NCI-H345 treated with DMSO at 0.1 percent for 48 hours (cell line): ENCODE data around the gene SRSF3.
"Not testable (repeated sequence)": the region's sequence is repeated elsewhere in the genome, so short reads cannot be mapped to it uniquely, and the experiment has no call there.

ENCODE experiments used
- DNase-seq: peaks from one replicate; lab custom pipeline; 2025; ENCODE audit not compliant: unreplicated experiment; lab: John Stamatoyannopoulos, UW

Gene SRSF3

DNA sequence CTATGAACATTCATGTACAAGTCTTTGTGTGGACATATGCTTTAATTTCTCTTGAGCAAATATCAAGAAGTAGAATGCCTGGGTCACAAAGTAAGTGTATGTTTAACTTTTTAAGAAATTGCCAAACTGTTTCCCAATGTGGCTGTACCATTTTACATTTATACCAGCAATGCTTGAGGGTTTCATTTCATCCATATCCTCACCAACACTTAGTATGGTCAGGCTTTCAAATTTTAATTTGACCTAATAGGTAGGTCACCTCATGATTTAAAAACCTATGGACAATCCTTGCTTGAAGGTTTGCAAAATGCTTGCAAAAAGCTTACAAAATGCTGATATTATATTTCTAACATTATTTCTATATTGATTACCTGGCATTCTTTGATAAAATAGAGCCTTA is 19.5 kb upstream of the SRSF3 start:
- DNase-seq = no peak

DNA sequence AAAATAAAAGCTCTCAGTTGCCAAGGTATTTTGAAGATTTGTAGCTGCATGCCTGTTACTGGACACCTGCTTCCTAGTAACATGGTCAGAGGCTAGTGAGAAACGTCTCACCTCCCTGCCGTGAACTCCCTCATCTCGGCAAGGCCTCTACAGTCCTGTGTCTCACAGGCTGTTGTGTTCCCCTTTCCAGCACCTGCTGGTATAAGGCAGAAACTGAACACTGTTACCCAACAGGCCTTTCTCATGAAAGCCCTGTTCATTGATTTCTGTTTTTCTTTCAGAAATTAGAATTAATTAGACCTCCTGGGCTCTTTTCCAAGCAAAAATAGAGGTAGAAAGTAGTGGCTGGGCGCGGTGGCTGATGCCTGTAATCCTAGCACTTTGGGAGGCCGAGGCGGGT is 17.6 kb upstream of the SRSF3 start:
- DNase-seq = no peak

DNA sequence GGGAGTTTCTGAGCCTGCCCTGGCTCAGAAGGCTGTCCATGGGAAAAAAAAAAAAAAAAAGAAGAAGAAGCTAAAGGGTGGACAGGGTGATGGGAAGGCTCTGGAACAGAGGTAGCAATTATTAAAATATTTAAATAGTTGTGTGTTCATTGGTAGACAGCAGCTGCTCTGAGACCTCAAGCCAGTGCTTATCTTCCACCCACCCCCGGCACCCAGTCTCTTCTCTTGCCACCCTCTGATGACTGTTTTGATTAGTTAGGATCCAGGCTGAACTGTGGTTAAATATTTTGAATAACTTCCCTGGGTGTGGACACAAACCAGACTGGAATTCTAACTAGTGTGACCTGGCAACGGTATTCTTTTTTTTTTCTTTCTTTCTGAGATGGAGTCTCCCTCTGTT is 16.9 kb upstream of the SRSF3 start:
- no peak for DNase-seq

DNA sequence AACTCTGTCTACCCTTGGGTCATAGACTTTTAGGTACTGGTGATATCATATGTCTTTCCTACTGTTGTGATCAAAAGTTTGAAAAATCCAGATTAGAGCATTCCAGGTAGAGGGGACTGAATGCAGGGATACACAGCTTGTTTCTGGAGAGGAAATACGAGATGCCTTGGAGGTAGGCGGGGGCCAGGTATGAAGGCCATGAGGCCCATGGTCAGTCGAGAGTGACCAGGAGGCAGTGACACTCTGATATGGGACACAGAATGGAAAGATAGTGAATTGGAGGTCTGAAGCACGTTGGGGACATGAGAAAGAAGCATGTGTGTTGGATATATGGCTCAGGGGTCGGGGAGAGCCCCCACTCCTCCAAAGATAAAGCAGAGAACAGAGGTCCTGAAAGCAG is 16.1 kb upstream of the SRSF3 start:
- DNase-seq = no peak

DNA sequence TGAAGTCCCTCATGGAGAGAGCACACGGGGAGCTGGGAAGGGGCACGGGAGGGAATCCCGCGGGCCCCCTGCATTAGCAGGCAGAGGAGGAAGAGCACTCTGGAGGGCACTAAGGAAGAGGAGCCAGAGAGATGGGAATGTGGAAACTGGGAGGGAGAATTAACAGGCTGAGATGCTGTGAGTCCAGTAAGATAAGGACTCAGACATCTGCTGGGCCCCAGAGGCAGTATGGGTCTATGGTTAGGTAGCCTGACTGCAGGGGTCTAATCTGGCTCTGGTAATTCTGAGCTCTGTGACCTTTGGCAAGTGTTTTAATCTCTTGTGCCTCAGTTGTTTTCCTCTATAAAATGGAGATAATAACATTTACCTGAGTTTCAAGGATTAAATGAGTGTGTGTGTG is 15.7 kb upstream of the SRSF3 start:
- DNase-seq = no peak

DNA sequence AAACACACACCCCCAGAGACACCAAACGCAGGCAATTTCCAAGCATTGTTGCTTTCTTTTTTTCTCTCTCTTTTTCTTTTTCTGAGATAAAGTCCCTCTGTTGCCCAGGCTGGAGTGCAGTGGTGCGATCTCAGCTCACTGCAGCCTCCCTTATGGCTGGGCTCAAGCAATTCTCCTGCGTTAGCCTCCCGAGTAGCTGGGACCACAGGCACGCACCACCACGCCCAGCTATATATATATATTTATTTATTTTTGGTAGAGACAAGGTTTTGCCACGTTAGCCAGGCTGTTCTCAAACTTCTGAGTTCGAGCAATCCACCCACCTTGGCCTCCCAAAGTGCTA is 14.0 kb upstream of the SRSF3 start:
- DNase-seq = no peak

DNA sequence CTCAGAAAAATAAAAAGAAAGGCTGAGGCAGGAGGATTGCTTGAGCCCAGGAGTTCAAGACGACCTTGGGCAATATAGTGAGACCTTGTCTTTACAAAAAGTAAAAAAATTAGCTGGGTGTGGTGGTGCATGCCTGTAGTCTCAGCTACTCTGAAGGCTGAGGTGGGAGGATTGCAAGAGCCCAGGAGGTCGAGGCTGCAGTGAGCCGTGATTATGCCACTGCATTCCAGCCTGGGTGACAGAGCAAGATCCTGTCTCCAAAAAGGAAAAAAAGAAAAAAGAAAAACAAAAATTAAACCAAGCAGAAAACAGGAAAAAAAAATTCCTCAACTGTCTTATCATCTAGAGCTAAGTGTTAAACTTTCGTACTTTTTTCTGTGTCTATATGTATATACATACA is 12.4 kb upstream of the SRSF3 start:
- no peak for DNase-seq

DNA sequence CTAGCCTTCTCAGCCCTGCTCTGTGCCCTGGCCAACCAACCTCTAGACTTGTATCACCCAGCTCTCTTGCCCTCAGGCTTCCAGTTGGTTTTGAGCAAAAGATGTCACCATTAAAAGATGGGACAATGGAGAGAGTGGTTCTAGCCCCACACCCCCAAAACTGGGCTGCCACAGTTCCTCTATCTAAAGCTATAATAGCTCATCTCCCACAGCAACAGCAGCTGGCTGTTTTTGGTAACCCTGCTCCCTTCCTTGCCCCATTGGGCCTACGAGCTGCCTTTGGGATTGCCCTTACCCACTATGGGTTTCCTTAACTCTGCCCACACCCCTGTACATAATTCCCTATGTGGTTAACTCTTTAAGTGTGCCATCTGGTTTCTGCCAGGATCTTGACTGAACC is 7.6 kb upstream of the SRSF3 start:
- no peak for DNase-seq

DNA sequence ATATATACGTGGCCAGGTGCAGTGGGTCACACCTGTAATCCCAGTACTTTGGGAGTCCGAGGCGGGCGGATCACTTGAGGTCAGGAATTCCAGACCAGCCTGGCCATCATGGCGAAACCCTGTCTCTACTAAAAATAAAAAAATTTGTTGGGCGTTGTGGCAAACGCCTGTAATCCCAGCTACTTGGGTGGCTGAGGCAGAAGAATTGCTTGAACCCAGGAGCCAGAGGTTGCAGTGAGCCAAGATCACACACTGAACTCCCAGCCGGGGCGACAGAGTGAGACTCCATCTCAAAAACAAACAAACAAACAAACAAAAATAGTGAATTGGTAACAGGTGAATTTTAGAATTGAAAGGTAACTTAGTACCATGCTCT is 5.1 kb upstream of the SRSF3 start:
- DNase-seq = not testable (repeated sequence)

DNA sequence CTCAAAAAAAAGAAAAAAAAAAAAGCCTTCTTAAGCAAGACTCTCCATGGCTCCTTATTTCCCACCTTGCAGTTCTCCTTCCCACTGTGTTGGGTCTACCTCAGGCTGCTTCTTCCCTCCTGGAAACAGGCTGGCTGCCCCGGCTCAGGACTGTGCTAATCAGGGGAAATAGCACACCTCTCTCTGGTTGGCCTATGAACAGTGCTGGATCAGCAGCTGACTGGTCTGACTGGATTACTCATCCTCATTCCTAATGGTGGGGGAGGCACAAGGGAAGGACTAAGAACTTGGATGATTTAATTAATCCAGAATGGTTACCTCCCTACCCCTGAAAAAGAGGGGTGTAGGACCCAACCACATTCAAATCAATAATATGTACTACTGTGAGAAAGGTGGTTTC is 3.9 kb upstream of the SRSF3 start:
- DNase-seq = no peak

DNA sequence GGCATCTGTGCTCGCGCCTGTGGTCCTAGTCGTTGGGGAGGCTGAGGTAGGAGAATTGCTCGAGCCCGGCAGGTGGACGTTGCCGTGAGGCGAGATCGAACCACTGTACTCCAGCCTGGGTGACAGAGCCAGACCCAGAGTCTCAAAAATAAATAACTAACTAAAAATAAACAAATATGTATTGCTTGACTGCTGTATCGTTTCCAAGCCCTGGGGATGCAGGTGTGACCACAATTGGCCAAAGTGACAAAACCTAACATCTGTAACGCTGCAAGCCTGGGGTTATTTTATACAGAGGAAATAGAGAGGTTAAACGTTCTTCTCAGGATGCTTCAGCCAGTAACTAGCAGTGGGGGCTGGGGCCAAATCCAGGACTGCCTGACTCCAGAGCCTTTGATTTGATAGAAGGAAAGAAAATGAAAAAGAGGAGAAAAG is 1.9 kb upstream of the SRSF3 start:
- no peak for DNase-seq

DNA sequence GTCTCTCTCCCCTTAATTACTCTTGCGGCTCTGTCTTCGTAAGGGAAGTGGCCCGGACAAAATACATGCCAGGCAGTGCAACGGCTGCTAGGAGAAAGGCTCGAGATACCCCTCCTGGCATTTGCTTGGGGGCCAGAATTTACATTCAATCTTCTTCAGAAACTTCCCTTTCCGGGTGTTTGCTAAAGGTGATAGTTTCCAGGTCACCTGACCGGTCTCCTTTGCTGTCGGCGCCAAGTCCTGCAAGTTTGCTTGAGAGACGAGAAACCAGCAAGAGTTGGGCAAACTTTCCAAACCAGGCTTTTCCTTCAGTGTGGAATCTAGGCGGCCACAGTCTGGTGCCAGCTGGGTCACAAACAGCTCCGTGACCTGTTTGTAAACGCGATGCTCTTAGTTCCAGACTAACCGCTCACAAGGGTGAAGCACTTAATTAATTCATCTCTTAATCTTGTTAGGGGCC is 563 bp upstream of the SRSF3 start:
- peak; percentile 72 for DNase-seq

DNA sequence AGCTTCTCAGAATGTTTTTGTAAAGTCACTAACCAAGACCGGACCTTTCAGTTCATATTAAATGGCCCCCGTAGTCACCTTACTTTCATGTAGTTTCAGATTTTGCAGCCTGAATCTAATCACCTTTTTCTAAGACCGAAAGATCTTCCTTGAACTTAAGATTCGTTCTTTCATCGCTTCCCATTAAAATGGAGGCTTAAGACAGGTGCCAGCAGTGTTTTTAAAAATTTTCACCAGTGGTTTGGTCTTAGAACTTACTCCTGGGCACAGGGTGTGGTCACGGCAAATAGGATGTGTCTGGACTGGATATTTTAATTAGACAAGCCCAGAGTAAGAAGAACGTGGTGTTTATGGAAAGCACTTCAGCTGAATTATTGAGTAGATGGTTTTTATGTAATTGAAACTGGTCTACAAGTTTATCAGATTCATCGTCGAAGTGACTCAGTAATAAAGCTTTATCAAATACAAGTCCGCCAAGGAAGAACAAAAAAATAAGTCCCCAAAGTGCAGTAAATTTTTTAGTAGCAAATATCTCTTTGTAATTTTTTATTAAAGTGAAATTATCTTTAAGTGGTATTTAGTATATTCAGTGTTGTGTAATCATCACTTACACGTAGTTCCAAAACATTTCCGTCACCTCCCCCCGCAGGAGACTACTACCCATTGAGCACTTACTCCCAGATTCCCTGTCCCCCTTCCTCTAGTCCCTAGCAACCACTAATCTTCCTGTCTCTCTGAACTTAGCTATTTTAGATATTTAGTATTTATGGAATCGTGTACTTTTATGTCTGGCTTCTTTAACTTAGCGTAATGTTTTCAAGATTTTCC is 868 bp downstream of the SRSF3 start:
- DNase-seq = peak; percentile 29

DNA sequence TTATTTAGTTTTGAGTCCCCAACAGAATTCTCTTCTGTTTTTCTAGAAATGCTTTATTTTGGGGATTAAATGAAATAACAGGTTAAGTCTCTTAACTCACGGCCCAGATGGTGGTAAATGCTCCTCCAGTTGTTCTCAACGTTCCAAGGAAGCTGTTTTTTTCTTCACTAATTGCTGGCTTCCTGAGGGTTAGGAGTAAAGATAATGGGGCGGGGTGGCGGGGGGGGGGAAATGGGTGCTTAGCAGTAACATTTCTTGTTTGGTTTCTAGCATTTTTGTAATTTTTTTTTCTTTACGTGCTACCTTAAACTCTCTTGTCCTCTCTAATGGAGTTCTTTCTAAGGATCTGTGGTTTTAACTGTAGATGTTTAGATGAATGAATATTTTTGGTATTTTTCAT is 2.2 kb downstream of the SRSF3 start:
- DNase-seq = no peak

DNA sequence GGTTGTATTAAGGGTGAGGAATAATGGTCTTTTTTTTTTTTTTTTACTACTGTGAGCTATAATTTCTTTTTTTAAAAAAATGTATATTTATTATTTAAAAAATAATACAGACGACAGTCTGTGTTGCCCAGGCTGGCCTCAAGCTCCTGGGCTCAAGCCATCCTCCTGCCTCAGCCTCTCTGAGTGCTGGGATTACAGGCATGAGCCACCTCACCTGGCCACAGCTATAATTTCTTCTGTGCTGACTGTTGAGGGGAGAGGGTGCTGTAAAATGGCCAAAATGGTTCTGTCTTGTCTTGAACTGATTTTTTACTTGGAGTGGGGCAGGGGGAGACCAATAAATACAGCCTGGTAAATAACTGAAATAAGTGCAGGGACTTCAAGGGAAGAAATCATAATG is 3.6 kb downstream of the SRSF3 start:
- no peak for DNase-seq

DNA sequence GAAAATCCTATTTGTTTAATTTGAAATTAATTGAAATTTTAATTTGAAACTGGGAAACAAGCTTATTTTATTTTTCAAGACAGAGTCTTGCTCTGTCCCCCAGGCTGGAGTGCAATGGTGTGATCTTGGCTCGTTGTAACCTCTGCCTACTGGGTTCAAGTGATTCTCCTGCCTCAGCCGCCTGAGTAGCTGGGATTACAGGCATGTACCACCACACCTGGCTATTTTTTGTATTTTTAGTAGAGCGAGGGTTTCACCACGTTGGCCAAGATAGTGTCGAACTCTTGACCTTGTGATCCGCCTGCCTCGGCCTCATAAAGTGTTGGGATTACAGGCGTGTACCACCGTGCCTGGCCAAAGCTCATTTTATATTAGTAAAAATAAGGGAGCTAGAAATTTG is 4.2 kb downstream of the SRSF3 start:
- no peak for DNase-seq

DNA sequence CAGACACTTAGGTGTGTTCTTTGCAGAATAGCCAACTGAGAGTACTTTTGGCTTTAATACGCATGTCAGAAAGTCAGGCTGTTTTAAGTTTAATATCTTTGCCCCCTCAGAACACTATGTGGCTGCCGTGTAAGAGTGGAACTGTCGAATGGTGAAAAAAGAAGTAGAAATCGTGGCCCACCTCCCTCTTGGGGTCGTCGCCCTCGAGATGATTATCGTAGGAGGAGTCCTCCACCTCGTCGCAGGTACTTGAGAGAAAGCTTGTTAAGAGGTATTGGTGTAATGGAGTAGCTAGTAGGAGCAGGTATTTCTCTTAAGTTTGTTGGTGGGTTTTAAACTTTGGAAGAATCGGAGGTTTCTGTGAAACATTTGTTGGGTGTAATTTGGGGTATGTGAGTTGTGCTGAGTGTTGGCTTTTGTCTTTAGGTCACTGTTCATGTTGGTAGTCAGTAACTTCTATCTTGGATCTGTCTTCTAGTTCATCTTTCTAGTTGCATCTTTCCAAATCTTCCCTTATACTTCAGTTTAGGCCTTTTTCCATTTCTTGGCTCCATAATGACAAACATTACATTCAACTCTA is 4.7 kb downstream of the SRSF3 start:
- no peak for DNase-seq

DNA sequence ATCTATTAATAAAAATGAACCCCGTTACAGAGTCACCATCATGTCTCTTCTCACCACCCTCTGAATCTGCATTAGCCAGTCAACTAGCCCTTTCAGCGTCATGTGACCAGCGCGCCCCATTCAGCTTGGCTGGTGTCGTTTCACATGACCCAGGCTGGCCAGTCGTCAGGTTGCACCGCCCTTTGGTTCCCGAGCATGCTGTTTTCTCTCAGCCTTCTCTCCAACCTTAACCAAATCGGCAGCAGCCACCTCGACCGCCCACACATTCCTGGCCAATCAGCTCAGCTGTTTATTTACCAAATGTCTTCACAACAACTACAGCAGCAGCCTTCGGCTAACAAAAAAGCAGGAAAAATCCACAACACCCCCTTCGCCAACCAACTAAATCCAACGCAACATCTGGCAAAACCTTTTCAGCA is 5.6 kb downstream of the SRSF3 start:
- DNase-seq = no peak

DNA sequence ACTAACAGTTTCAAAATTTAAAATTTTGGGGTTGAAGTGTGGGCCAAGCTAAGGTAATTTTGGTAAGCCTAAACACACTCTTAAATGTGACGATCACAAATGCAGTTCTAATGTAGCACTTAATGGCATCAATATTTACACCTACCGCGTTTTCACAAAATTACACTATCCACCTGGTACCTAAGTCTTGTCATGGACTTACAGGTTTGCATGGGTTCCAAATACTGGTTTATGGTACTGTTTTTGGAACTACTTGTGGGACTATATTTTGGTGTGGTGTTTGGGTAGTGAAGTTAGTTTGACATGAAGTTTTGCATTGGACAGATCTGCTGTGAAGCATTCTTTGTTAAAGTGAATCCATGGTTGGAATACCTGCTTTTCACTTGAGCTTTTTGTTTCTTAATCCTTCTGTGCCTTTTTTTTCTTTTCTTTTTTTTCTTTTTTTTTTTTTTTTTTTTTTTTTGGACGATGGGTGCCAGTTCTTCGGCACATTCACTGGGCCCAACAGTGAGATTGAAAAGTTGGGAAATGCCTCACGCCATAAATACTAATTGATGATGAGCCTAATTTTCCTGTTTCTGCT is 6.5 kb downstream of the SRSF3 start:
- no peak for DNase-seq

DNA sequence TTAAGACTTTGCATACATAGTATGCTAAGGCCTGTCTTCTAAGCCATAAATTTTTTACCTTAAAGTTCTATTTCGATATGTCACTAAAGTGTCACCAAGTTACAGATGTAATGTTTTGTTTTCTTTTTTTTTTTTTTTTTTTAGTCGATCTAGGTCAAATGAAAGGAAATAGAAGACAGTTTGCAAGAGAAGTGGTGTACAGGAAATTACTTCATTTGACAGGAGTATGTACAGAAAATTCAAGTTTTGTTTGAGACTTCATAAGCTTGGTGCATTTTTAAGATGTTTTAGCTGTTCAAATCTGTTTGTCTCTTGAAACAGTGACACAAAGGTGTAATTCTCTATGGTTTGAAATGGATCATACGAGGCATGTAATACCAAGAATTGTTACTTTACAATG is 7.7 kb downstream of the SRSF3 start:
- not testable (repeated sequence) for DNase-seq

DNA sequence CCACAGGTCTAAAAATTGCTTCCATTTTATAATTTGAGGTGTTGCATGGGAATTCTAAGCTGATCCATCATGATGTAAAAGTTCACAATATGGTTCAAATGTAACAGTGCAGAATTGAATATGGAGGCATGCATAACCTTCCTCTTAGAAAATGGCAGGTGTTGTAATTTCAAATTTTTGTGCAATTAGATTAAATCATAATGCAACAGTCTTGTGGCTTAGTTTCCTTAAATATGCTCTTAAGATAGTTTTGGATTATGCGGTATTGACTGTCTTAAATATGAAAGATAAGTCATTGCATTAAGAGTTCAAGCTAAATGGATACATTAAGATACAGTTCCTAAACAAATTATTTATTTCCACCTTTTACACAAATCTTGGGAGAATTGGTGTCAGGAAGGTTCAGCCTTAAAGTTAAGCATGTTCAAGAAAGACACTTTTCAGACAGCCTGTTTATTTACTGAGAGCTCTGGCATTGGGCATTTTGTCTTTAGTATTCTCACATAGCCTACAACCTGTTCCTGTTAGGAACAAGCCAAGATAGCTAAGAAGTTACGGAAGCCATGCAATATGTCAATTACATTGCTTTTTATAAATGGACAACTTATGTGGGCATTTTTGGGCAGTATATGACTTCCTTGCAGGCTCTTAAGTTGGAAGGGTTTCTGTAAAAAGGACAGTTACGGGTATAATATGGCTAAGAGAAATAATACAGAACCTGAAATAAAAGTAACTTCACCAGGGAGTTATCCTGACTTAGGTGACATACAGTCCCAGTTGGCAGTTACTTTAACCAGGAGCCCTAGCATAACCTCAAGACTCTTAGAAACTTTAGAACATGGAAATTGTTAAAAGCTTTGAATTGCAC is 9.3 kb downstream of the SRSF3 start:
- no peak for DNase-seq
